SK-N-SH treated with all-trans-retinoic acid at 6 μM for 48 hours (cell line): ENCODE data around the gene AGBL1.

Experiments used
- ATAC-seq: fragments of 200-7000 bp; cut with Tn5 transposase; 3 replicates; pipeline ENCODE4 v1.9.1; 2020; ENCODE audit warnings: mild to moderate bottlenecking, moderate library complexity
- ARNTL ChIP-seq: fragments of 450-650 bp; formaldehyde crosslinking; IDR thresholded peaks from 2 replicates; pipeline ENCODE4 v1.5.0; 2020; ENCODE audit warnings: low read depth, mild to moderate bottlenecking, moderate library complexity, borderline replicate concordance
- BACH2 ChIP-seq: fragments of 250-450 bp; sonication (Bioruptor Pico); IDR thresholded peaks from 2 replicates; pipeline ENCODE4 v1.9.0; 2021; ENCODE audit warnings: mild to moderate bottlenecking, borderline replicate concordance
- CSDC2 ChIP-seq: fragments of 250-450 bp; sonication (Bioruptor Pico); IDR thresholded peaks from 2 replicates; pipeline ENCODE4 v1.5.0; 2020; ENCODE audit warnings: mild to moderate bottlenecking, moderate library complexity
- ESRRG ChIP-seq: fragments of 250-450 bp; sonication (Bioruptor Pico); IDR thresholded peaks from 2 replicates; pipeline ENCODE4 v1.6.1; 2021; ENCODE audit warnings: mild to moderate bottlenecking
- GLIS3 ChIP-seq: fragments of 250-450 bp; sonication (Bioruptor Pico); IDR thresholded peaks from 2 replicates; pipeline ENCODE4 v1.5.0; 2020; ENCODE audit warnings: mild to moderate bottlenecking, moderate library complexity
- ISL1 ChIP-seq: fragments of 250-450 bp; sonication (Bioruptor Pico); IDR thresholded peaks from 2 replicates; pipeline ENCODE4 v2.1.2; 2022; ENCODE audit warnings: mild to moderate bottlenecking, moderate library complexity
- OSR1 ChIP-seq: fragments of 250-450 bp; sonication (Bioruptor Pico); IDR thresholded peaks from 2 replicates; pipeline ENCODE4 v1.8.0; 2022; ENCODE audit warnings: moderate library complexity, mild to moderate bottlenecking, inconsistent platforms
- PPARA ChIP-seq: fragments of 250-450 bp; sonication (Bioruptor Pico); IDR thresholded peaks from 2 replicates; pipeline ENCODE4 v1.5.0; 2020; ENCODE audit warnings: mild to moderate bottlenecking, borderline replicate concordance
- RARB ChIP-seq: fragments of 250-450 bp; sonication (Bioruptor Pico); IDR thresholded peaks from 2 replicates; pipeline ENCODE4 v1.8.0; 2021; ENCODE audit warnings: mild to moderate bottlenecking, moderate library complexity
- SNAI2 ChIP-seq: fragments of 250-450 bp; sonication (Bioruptor Pico); IDR thresholded peaks from 2 replicates; pipeline ENCODE4 v1.5.0; 2020; ENCODE audit warnings: mild to moderate bottlenecking, moderate library complexity
- TCF4 ChIP-seq: fragments of 250-450 bp; sonication (Bioruptor Pico); IDR thresholded peaks from 2 replicates; pipeline ENCODE4 v1.8.0; 2021; ENCODE audit warnings: mild to moderate bottlenecking, moderate library complexity, borderline replicate concordance
- TOX ChIP-seq: fragments of 250-450 bp; sonication (Bioruptor Pico); IDR thresholded peaks from 2 replicates; pipeline ENCODE4 v1.8.0; 2021; ENCODE audit warnings: mild to moderate bottlenecking, moderate library complexity, borderline replicate concordance
- ZC3H10 ChIP-seq: fragments of 250-450 bp; sonication (Bioruptor Pico); IDR thresholded peaks from 2 replicates; pipeline ENCODE4 v1.5.1; 2021; ENCODE audit warnings: mild to moderate bottlenecking, moderate library complexity
- ZFP3 ChIP-seq: fragments of 250-450 bp; sonication (Bioruptor Pico); IDR thresholded peaks from 2 replicates; pipeline ENCODE4 v1.5.0; 2020; ENCODE audit warnings: mild to moderate bottlenecking, moderate library complexity
- ZFP30 ChIP-seq: fragments of 450-650 bp; formaldehyde crosslinking; IDR thresholded peaks from 2 replicates; pipeline ENCODE4 v1.5.0; 2022; ENCODE audit warnings: mild to moderate bottlenecking, moderate library complexity
- ZNF565 ChIP-seq: fragments of 450-650 bp; formaldehyde crosslinking; conservative IDR thresholded peaks from 2 replicates; pipeline ENCODE4 v1.5.0; 2020; ENCODE audit warnings: low read depth, mild to moderate bottlenecking, moderate library complexity
- ZNF70 ChIP-seq: fragments of 450-650 bp; formaldehyde crosslinking; IDR thresholded peaks from 2 replicates; pipeline ENCODE4 v1.5.0; 2020; ENCODE audit warnings: mild to moderate bottlenecking, moderate library complexity
- ZNF8 ChIP-seq: fragments of 450-650 bp; formaldehyde crosslinking; IDR thresholded peaks from 2 replicates; pipeline ENCODE4 v1.5.0; 2020; ENCODE audit warnings: mild to moderate bottlenecking, moderate library complexity
- TF ChIP-seq, protein P1 (sequence below): fragments of 250-450 bp; sonication (Bioruptor Pico); IDR thresholded peaks from 2 replicates; pipeline ENCODE4 v1.8.0; 2021; ENCODE audit warnings: low read depth, mild to moderate bottlenecking, moderate library complexity, borderline replicate concordance
- TF ChIP-seq, protein P2 (sequence below): fragments of 250-450 bp; sonication (Bioruptor Pico); IDR thresholded peaks from 2 replicates; pipeline ENCODE4 v1.5.1; 2020; ENCODE audit warnings: low read depth, mild to moderate bottlenecking, moderate library complexity
- TF ChIP-seq, protein P3 (sequence below): fragments of 250-450 bp; sonication (Bioruptor Pico); IDR thresholded peaks from 2 replicates; pipeline ENCODE4 v1.8.0; 2020; ENCODE audit warnings: mild to moderate bottlenecking, moderate library complexity, borderline replicate concordance
- TF ChIP-seq, protein P4 (sequence below): fragments of 250-450 bp; sonication (Bioruptor Pico); IDR thresholded peaks from 2 replicates; pipeline ENCODE4 v1.5.1; 2021; ENCODE audit warnings: mild to moderate bottlenecking, moderate library complexity

The AGBL1 gene

DNA sequence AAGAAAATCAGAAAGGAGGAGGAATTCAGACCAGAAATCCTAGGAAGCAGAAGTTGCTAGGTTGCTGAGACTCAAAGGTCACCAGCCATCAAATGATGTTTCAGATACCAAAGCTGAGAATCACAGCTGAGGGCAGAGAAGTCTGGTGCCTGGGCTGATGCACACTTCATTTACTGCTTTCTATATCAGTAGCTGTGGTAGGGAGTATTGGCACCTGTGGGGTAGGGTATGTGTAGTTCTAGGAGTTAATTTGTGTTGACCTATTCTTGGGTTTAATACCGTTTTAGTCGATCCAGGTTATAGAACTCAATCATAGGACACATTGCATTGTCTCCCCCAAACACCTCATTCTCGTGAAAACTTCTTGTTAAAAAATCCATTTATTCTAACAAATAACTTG lies 529.6 kb downstream of the AGBL1 start:
- ATAC-seq, result no peak
- TF ChIP-seq, protein P1, sequence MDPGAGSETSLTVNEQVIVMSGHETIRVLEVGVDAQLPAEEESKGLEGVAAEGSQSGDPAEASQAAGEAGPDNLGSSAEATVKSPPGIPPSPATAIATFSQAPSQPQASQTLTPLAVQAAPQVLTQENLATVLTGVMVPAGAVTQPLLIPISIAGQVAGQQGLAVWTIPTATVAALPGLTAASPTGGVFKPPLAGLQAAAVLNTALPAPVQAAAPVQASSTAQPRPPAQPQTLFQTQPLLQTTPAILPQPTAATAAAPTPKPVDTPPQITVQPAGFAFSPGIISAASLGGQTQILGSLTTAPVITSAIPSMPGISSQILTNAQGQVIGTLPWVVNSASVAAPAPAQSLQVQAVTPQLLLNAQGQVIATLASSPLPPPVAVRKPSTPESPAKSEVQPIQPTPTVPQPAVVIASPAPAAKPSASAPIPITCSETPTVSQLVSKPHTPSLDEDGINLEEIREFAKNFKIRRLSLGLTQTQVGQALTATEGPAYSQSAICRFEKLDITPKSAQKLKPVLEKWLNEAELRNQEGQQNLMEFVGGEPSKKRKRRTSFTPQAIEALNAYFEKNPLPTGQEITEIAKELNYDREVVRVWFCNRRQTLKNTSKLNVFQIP (CRISPR knock-in tag), result no peak
- TF ChIP-seq ZFP30 (CRISPR knock-in tag), result no peak
- TF ChIP-seq OSR1, result no peak
- TF ChIP-seq ZC3H10 (CRISPR knock-in tag), result no peak
- TF ChIP-seq, protein P2, sequence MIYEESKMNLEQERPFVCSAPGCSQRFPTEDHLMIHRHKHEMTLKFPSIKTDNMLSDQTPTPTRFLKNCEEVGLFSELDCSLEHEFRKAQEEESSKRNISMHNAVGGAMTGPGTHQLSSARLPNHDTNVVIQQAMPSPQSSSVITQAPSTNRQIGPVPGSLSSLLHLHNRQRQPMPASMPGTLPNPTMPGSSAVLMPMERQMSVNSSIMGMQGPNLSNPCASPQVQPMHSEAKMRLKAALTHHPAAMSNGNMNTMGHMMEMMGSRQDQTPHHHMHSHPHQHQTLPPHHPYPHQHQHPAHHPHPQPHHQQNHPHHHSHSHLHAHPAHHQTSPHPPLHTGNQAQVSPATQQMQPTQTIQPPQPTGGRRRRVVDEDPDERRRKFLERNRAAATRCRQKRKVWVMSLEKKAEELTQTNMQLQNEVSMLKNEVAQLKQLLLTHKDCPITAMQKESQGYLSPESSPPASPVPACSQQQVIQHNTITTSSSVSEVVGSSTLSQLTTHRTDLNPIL, result no peak
- TF ChIP-seq CSDC2 (CRISPR knock-in tag), result no peak

DNA sequence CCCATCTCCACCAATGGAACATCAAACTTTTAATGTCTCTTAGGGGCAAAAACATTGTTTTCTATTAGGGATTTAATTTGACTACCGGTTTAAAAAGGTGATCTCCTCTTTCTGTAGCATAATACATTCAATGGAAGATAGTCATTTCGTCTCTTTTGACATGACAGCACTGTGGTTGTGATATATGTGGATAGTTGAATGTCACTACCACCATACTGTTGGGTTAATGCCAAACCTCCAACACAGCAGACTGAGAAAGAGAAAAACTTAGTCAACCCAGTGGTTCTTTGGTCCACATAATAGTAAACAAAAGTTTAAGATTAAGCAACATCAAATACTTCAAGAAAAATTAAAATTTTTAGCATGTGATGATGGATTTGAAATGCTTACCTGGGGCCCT lies 530.4 kb downstream of the AGBL1 start:
- ATAC-seq, result no peak
- no peak for TF ChIP-seq ZNF70 (CRISPR knock-in tag)
- no peak for TF ChIP-seq TOX (CRISPR knock-in tag)
- TF ChIP-seq, protein P3, sequence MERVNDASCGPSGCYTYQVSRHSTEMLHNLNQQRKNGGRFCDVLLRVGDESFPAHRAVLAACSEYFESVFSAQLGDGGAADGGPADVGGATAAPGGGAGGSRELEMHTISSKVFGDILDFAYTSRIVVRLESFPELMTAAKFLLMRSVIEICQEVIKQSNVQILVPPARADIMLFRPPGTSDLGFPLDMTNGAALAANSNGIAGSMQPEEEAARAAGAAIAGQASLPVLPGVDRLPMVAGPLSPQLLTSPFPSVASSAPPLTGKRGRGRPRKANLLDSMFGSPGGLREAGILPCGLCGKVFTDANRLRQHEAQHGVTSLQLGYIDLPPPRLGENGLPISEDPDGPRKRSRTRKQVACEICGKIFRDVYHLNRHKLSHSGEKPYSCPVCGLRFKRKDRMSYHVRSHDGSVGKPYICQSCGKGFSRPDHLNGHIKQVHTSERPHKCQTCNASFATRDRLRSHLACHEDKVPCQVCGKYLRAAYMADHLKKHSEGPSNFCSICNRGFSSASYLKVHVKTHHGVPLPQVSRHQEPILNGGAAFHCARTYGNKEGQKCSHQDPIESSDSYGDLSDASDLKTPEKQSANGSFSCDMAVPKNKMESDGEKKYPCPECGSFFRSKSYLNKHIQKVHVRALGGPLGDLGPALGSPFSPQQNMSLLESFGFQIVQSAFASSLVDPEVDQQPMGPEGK, result no peak
- no peak for TF ChIP-seq RARB (CRISPR knock-in tag)
- no peak for TF ChIP-seq ZFP3 (CRISPR knock-in tag)
- TF ChIP-seq ZNF8, result no peak
- no peak for TF ChIP-seq ESRRG
- TF ChIP-seq ZNF565 (CRISPR knock-in tag), result no peak
- TF ChIP-seq TCF4, result no peak
- TF ChIP-seq, protein P2, result no peak
- no peak for TF ChIP-seq GLIS3
- TF ChIP-seq BACH2 (CRISPR knock-in tag), result no peak
- TF ChIP-seq ZC3H10 (CRISPR knock-in tag), result no peak
- TF ChIP-seq, protein P1 (CRISPR knock-in tag), result no peak

DNA sequence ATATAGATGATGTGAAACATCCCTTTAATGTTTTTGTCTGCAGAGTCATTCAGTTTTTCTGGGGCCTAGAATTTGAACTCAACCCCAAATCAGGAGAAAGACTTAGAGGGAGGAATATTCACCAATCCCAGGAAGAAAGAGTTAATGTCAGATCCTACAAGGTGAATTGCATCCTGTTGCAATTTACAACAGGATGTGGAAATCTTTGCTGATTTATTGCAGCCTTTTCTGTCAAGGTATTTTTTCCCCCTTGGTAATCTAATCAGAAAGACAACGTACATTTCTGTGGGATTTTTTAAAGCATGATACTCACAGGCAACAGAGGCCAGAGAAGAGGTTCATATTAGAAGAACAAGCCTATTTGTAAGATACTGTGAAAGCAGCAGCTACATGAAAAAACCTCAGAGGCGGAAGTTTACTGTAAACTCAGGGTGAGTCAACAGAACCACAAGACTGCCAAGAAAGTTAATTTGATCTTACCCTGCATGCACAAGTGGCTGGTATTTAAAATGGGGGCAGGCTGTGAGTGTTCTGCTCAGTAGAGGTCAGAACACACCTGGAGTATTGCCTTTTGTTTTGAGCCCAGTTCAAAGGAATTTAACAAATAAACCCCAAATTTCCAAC lies 531.9 kb downstream of the AGBL1 start:
- ATAC-seq, result peak; percentile 69
- TF ChIP-seq, protein P1 (CRISPR knock-in tag), result no peak
- TF ChIP-seq ZFP3 (CRISPR knock-in tag), result no peak
- TF ChIP-seq ISL1 (CRISPR knock-in tag), result no peak
- no peak for TF ChIP-seq GLIS3
- no peak for TF ChIP-seq ZNF70 (CRISPR knock-in tag)
- TF ChIP-seq PPARA (CRISPR knock-in tag), result no peak
- no peak for TF ChIP-seq RARB (CRISPR knock-in tag)
- TF ChIP-seq ZNF565 (CRISPR knock-in tag), result no peak
- no peak for TF ChIP-seq SNAI2
- TF ChIP-seq, protein P4, sequence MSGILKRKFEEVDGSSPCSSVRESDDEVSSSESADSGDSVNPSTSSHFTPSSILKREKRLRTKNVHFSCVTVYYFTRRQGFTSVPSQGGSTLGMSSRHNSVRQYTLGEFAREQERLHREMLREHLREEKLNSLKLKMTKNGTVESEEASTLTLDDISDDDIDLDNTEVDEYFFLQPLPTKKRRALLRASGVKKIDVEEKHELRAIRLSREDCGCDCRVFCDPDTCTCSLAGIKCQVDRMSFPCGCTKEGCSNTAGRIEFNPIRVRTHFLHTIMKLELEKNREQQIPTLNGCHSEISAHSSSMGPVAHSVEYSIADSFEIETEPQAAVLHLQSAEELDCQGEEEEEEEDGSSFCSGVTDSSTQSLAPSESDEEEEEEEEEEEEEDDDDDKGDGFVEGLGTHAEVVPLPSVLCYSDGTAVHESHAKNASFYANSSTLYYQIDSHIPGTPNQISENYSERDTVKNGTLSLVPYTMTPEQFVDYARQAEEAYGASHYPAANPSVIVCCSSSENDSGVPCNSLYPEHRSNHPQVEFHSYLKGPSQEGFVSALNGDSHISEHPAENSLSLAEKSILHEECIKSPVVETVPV (CRISPR knock-in tag), result no peak
- no peak for TF ChIP-seq ZNF8
- no peak for TF ChIP-seq BACH2 (CRISPR knock-in tag)
- TF ChIP-seq TOX (CRISPR knock-in tag), result no peak
- TF ChIP-seq, protein P3, result no peak
- TF ChIP-seq ARNTL (CRISPR knock-in tag), result no peak
- TF ChIP-seq OSR1, result no peak
- no peak for TF ChIP-seq CSDC2 (CRISPR knock-in tag)
- TF ChIP-seq TCF4, result no peak
- TF ChIP-seq, all 23 proteins: peak for 0
